Kidney epithelial cell (primary cell): Measurements from ENCODE around the gene POFUT1. TPM values are rescaled to one million over a fixed set of nuclear protein-coding genes. Genes with fewer than 3 reads are reported as not detected.

ENCODE experiments used
- DNase-seq: peaks from one replicate; pipeline ENCODE4 v3.0.0-alpha.2; 2010; ENCODE audit warnings: low read depth
- H3K27me3 ChIP-seq: 2 replicates; pipeline ENCODE4 v1.6.0; 2011; ENCODE audit warnings: low read length; ENCODE audit not compliant: control insufficient read depth, insufficient read depth
- H3K36me3 ChIP-seq: 2 replicates; pipeline ENCODE4 v1.5.1; 2011; ENCODE audit warnings: low read length; ENCODE audit not compliant: control insufficient read depth, insufficient read depth
- H3K4me3 ChIP-seq: 2 replicates; pipeline ENCODE4 v1.5.1; 2011; ENCODE audit warnings: low read depth, mild to moderate bottlenecking, control low read depth, low read length
- CTCF ChIP-seq: IDR thresholded peaks from 2 replicates; pipeline ENCODE4 v1.5.1; 2011; ENCODE audit warnings: mild to moderate bottlenecking, moderate library complexity, low read length, control low read depth, inconsistent platforms; ENCODE audit not compliant: insufficient read depth, poor library complexity, severe bottlenecking
- total RNA-seq: library from RNA; depleted of rRNA; stranded (reverse); fragments of >200 nt; gene quantifications from 2 replicates; pipeline ENCODE4 v1.2.3, GENCODE V29; 2015

POFUT1 gene
- total RNA-seq: 44.3 and 50.8 TPM in 2 replicates

GRCh38 chr20:32207626-32208498 lies at the start of gene POFUT1, which contains the start of gene PLAGL2:
POFUT1 (plus strand) TSS chr20:32207880; CDS start chr20:32207942, 62 bp downstream.
PLAGL2 (minus strand) TSS chr20:32207743; CDS start chr20:32202178, 5,565 bp downstream.
- no peak for DNase-seq
- peaks cover 3% of the 10 kb centered on the region for H3K36me3 ChIP-seq
- peak within 1 kb of the TSS; percentile 100 for H3K4me3 ChIP-seq
- TF ChIP-seq CTCF: no peak
- H3K27me3 ChIP-seq: no peaks in the 10 kb centered on the region

DNA sequence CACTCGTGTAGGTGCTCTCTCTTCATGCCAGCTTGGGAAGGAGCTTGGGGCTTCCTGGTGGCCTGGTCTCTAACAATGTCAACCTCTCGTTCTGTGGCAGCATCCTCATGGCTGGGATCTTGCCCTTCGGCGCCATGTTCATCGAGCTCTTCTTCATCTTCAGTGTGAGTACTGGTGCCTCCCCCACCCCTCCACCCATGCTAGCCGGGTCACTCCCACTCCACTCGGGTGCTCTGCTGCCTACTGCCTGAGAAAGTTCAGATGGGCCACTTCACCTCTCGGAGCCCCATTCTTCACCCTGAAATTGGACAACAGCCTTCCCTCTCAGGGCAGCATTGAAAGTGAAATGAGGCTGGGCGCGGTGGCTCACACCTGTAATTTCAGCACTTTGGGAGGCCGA lies 49.3 kb upstream of the POFUT1 start:
- no peak for DNase-seq
- no peak for TF ChIP-seq CTCF
- H3K27me3 ChIP-seq: no peaks in the 10 kb centered on the region
- H3K36me3 ChIP-seq: peaks cover 6% of the 10 kb centered on the region
- H3K4me3 ChIP-seq: no peak overlapping the region

DNA sequence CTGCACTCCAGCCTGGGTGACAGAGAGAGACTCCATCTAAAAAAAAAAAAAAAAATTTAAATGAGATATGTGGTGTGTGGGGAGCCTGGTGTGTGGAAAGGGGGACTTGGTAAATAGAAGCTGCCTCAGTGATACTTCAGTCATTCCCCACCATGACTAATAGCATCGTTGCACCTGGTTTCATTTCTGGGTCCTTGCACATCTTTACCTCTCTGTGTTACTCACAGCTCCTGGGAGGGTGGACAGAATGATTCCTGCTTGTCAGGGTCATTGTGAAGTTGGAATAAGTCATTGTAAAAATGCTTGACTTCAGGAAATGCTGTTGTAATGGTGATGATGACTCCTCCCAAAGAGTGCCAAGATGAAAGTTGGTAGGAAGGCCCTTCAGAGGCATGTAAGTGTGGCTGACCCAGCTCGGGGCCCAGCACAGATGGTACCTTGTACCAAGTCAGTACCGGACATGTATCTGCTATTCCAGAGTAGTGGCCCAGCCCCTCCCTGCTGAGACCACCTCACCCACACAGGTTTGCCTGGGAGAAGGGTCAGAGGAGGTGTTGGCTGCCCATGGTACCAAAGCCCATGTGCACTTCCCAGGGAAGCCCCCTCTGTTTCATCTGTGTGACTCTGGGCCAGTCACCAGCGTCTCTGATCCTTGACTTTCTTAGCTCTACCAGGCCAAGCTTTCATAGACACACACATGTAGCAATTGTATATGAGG lies 48.6 kb upstream of the POFUT1 start:
- Histone ChIP-seq H3K36me3 (peaks cover 6% of the 10 kb centered on the region), H3K4me3 (no peak overlapping the region), H3K27me3 (no peaks in the 10 kb centered on the region)
- DNase-seq: no peak
- TF ChIP-seq CTCF: no peak

GRCh38 chr20:32159766-32160221 lies 47.9 kb upstream of the POFUT1 start:
- Histone ChIP-seq H3K27me3 (no peaks in the 10 kb centered on the region), H3K4me3 (no peak overlapping the region), H3K36me3 (peaks cover 6% of the 10 kb centered on the region)
- no peak for TF ChIP-seq CTCF
- no peak for DNase-seq

DNA sequence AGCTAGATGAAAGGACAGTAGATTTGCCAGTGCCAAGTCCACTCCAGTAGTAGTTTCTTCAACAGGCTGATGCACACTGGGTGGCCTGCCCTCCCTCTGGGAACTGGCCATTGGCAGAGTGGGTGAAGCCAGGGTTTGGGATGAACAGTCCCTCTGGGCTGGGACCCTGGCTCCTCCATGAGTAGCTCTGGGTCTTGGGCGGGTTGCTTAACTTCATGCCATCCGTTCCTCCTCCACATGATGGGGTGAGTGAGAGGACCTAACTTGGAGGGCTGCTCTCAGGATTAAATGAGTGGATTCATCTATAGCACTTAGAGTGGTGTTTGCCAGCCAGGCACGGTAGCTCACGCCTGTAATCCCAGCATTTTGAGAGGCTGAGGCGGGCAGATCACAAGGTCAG lies 47.3 kb upstream of the POFUT1 start:
- no peak overlapping the region for H3K4me3 ChIP-seq
- H3K36me3 ChIP-seq: peaks cover 6% of the 10 kb centered on the region

More for the DNA sequence above, 47.3 kb upstream of the POFUT1 start:
- DNase-seq: no peak
- TF ChIP-seq CTCF: no peak
- H3K27me3 ChIP-seq: no peaks in the 10 kb centered on the region
